H9 (cell line): Measurements from ENCODE around the gene COL28A1. TPM values are rescaled to one million over a fixed set of nuclear protein-coding genes. Genes with fewer than 3 reads are reported as not detected.

Experiments used
- DNase-seq: peaks from one replicate; pipeline ENCODE4 v3.0.0-alpha.2; 2017
- H2AFZ ChIP-seq: one replicate; pipeline ENCODE4 v1.6.1; 2013; ENCODE audit warnings: mild to moderate bottlenecking, low read length, control low read depth, moderate library complexity
- H2AK5ac ChIP-seq: 2 replicates; pipeline ENCODE4 v1.6.1; 2013; ENCODE audit warnings: low read length, control low read depth, mixed read lengths; ENCODE audit not compliant: insufficient read length
- H2BK120ac ChIP-seq: one replicate; pipeline ENCODE4 v1.6.1; 2013; ENCODE audit warnings: low read depth, mild to moderate bottlenecking, low read length, control low read depth, inconsistent platforms; ENCODE audit not compliant: poor library complexity, severe bottlenecking
- H2BK12ac ChIP-seq: 2 replicates; pipeline ENCODE4 v1.6.1; 2013; ENCODE audit warnings: low read length, control low read depth, mixed read lengths, low read depth; ENCODE audit not compliant: insufficient read length
- H2BK15ac ChIP-seq: 2 replicates; pipeline ENCODE4 v1.6.1; 2013; ENCODE audit warnings: low read depth, low read length, control low read depth
- H2BK20ac ChIP-seq: one replicate; pipeline ENCODE4 v1.6.1; 2013; ENCODE audit warnings: low read depth, mild to moderate bottlenecking, low read length, control low read depth, inconsistent platforms; ENCODE audit not compliant: poor library complexity, severe bottlenecking
- H2BK5ac ChIP-seq: 2 replicates; pipeline ENCODE4 v1.6.1; 2013; ENCODE audit warnings: low read length, control low read depth, mixed read lengths; ENCODE audit not compliant: insufficient read length
- H3K14ac ChIP-seq: 2 replicates; pipeline ENCODE4 v1.6.1; 2013; ENCODE audit warnings: low read length, control low read depth; ENCODE audit not compliant: insufficient read depth
- H3K18ac ChIP-seq: 2 replicates; pipeline ENCODE4 v1.6.1; 2013; ENCODE audit warnings: low read depth, mild to moderate bottlenecking, mixed read lengths, low read length, control low read depth; ENCODE audit not compliant: insufficient read length
- H3K23ac ChIP-seq: 2 replicates; pipeline ENCODE4 v1.6.1; 2013; ENCODE audit warnings: low read length, control low read depth, mixed read lengths, low read depth; ENCODE audit not compliant: insufficient read length
- H3K23me2 ChIP-seq: 2 replicates; pipeline ENCODE4 v1.6.1; 2013; ENCODE audit warnings: low read depth, mild to moderate bottlenecking, mixed read lengths, low read length, control low read depth; ENCODE audit not compliant: insufficient read length, poor library complexity, severe bottlenecking
- H3K27ac ChIP-seq: 2 replicates; pipeline ENCODE4 v1.5.1; 2013; ENCODE audit warnings: low read length, control low read depth, mixed read lengths, low read depth; ENCODE audit not compliant: insufficient read length
- H3K27me3 ChIP-seq: 2 replicates; pipeline ENCODE4 v1.6.1; 2013; ENCODE audit warnings: low read length, control low read depth, inconsistent platforms; ENCODE audit not compliant: insufficient read depth
- H3K4ac ChIP-seq: 2 replicates; pipeline ENCODE4 v1.6.1; 2013; ENCODE audit warnings: low read depth, mild to moderate bottlenecking, control low read depth, inconsistent platforms, low read length, moderate library complexity
- H3K4me1 ChIP-seq: 2 replicates; pipeline ENCODE4 v1.6.1; 2013; ENCODE audit warnings: low read length, control low read depth, inconsistent platforms; ENCODE audit not compliant: insufficient read depth
- H3K4me2 ChIP-seq: 2 replicates; pipeline ENCODE4 v1.6.1; 2013; ENCODE audit warnings: low read length, control low read depth, mixed read lengths; ENCODE audit not compliant: insufficient read length, insufficient read depth
- H3K56ac ChIP-seq: 2 replicates; pipeline ENCODE4 v1.6.1; 2013; ENCODE audit warnings: low read depth, mild to moderate bottlenecking, mixed read lengths, low read length, control low read depth; ENCODE audit not compliant: insufficient read length
- H3K79me1 ChIP-seq: 2 replicates; pipeline ENCODE4 v1.6.1; 2013; ENCODE audit warnings: low read depth, mild to moderate bottlenecking, moderate library complexity, low read length, control low read depth, inconsistent platforms; ENCODE audit not compliant: insufficient read depth, poor library complexity, severe bottlenecking
- H3K79me2 ChIP-seq: 2 replicates; pipeline ENCODE4 v1.6.1; 2013; ENCODE audit warnings: low read length, control low read depth, inconsistent platforms; ENCODE audit not compliant: insufficient read depth
- H3K9ac ChIP-seq: 2 replicates; pipeline ENCODE4 v1.6.1; 2013; ENCODE audit warnings: low read length, control low read depth, mixed read lengths; ENCODE audit not compliant: insufficient read length; ENCODE audit errors: extremely low read depth
- H3K9me3 ChIP-seq: one replicate; pipeline ENCODE4 v1.6.1; 2013; ENCODE audit warnings: low read depth, low read length, inconsistent platforms; ENCODE audit not compliant: control insufficient read depth
- H3T11ph ChIP-seq: one replicate; pipeline ENCODE4 v1.6.1; 2013; ENCODE audit warnings: mild to moderate bottlenecking, low read length, control low read depth, inconsistent platforms
- H4K20me1 ChIP-seq: one replicate; pipeline ENCODE4 v1.6.1; 2013; ENCODE audit not compliant: control insufficient read depth, insufficient read length, insufficient read depth
- H4K5ac ChIP-seq: 2 replicates; pipeline ENCODE4 v1.6.1; 2013; ENCODE audit warnings: low read depth, mild to moderate bottlenecking, mixed read lengths, low read length, control low read depth; ENCODE audit not compliant: insufficient read length
- H4K8ac ChIP-seq: replicated peaks from 2 replicates; pipeline ENCODE4 v1.6.1; 2013; ENCODE audit warnings: low read length, control low read depth, mixed read lengths, low read depth; ENCODE audit not compliant: insufficient read length
- H4K91ac ChIP-seq: 2 replicates; pipeline ENCODE4 v1.6.1; 2013; ENCODE audit warnings: low read depth, mild to moderate bottlenecking, moderate library complexity, mixed read lengths, low read length, control low read depth; ENCODE audit not compliant: insufficient read length
- H3K27ac Mint-ChIP-seq, 3 experiments: 2 replicates in 2 of 3; 3 replicates in 1 of 3; pipeline ENCODE4 v1.8.0; 2020 to 2021; ENCODE audit warnings: mixed read lengths in 3 of 3, mild to moderate bottlenecking in 1 of 3, moderate library complexity in 1 of 3
- H3K27me3 Mint-ChIP-seq: 2 replicates; pipeline ENCODE4 v1.8.0; 2021; ENCODE audit warnings: low read depth, mild to moderate bottlenecking, moderate library complexity, mixed read lengths
- H3K36me3 Mint-ChIP-seq, 3 experiments: 2 replicates in 2 of 3; 3 replicates in 1 of 3; pipeline ENCODE4 v1.8.0; 2020 to 2021; ENCODE audit warnings: low read depth in 3 of 3, mixed read lengths in 3 of 3; ENCODE audit not compliant: insufficient read depth in 1 of 3
- H3K4me1 Mint-ChIP-seq, 2 experiments: 2 replicates each; pipeline ENCODE4 v1.8.0; 2020; ENCODE audit warnings: mixed read lengths in 2 of 2
- H3K4me3 Mint-ChIP-seq, 2 experiments: 2 replicates in 1 of 2; 3 replicates in 1 of 2; pipeline ENCODE4 v1.8.0; 2020 to 2021; ENCODE audit warnings: mild to moderate bottlenecking in 2 of 2, mixed read lengths in 2 of 2, moderate library complexity in 1 of 2
- H3K9me3 Mint-ChIP-seq, 2 experiments: 2 replicates in 1 of 2; 3 replicates in 1 of 2; pipeline ENCODE4 v1.8.0; 2020; ENCODE audit warnings: mild to moderate bottlenecking in 2 of 2, mixed read lengths in 2 of 2, moderate library complexity in 1 of 2
- CTCF ChIP-seq: fragments of 200-600 bp; sonication (generic); conservative IDR thresholded peaks from 3 replicates; pipeline ENCODE4 v1.8.0; 2021; ENCODE audit warnings: antibody characterized with exemption, mild to moderate bottlenecking
- WGBS: extraction: QIAGEN DNeasy Blood & Tissue Kit; methylation state at CpG from one replicate; pipeline ENCODE4 v1.1.7; 2013; ENCODE audit warnings: missing lambda C conversion rate, low lambda C conversion rate, mixed read lengths; ENCODE audit not compliant: insufficient read length; ENCODE audit errors: extremely low coverage; 5-methylcytosine and 5-hydroxymethylcytosine counted together
- total RNA-seq: library from RNA; stranded (reverse); gene quantifications from 2 replicates; pipeline ENCODE4 v1.2.1, GENCODE V29; 2021

COL28A1 gene
- total RNA-seq, 1 experiment from 2014 or later, result 0.66 TPM

- Mint-ChIP-seq H3K27me3 (no peaks in the 10 kb centered on the region), H3K36me3 (no peaks in the 10 kb centered on the region), H3K27ac (no peak overlapping the region), H3K4me1 (peaks cover 0 to 5% of the 10 kb centered on the region in 2 experiments; a peak in 1 of 4 replicates), H3K4me3 (no peak overlapping the region), H3K9me3 (no peaks in the 10 kb centered on the region)
- H4K20me1 ChIP-seq, result no peaks in the 10 kb centered on the region
- no CpG with 5 or more reads among the region's 3 CpGs for WGBS
- H2BK20ac ChIP-seq, result no peak overlapping the region
- H3K27ac ChIP-seq, result no peak overlapping the region
- H4K5ac ChIP-seq, result no peak overlapping the region
- no peak overlapping the region for H2AK5ac ChIP-seq
- no peak overlapping the region for H3K4me2 ChIP-seq
- no peak overlapping the region for H4K91ac ChIP-seq
- H3T11ph ChIP-seq, result no peak overlapping the region
- H3K14ac ChIP-seq, result no peak overlapping the region
- no peaks in the 10 kb centered on the region for H3K4me1 ChIP-seq
- no peak overlapping the region for H2BK15ac ChIP-seq
- H2BK12ac ChIP-seq, result no peak overlapping the region
- no peak overlapping the region for H3K4ac ChIP-seq
- H3K27me3 ChIP-seq, result no peaks in the 10 kb centered on the region
- H2BK5ac ChIP-seq, result no peak overlapping the region
- H3K23me2 ChIP-seq, result no peaks in the 10 kb centered on the region
- H3K79me1 ChIP-seq, result no peaks in the 10 kb centered on the region
- H3K23ac ChIP-seq, result no peak overlapping the region
- H4K8ac ChIP-seq, result no peak overlapping the region
- no peak overlapping the region for H3K18ac ChIP-seq
- no peak for TF ChIP-seq CTCF
- H2BK120ac ChIP-seq, result no peak overlapping the region
- DNase-seq, result no peak
- no peaks in the 10 kb centered on the region for H3K79me2 ChIP-seq
- H3K9ac ChIP-seq, result no peak overlapping the region
- H3K56ac ChIP-seq, result no peak overlapping the region
- H3K9me3 ChIP-seq, result no peaks in the 10 kb centered on the region
- H2AFZ ChIP-seq, result no peak overlapping the region
Measured at GRCh38 chr7:7335909-7336308, 199.8 kb downstream of the COL28A1 start.
